Endothelial cell of umbilical vein (primary cell): ENCODE data around the gene PCDH9. TPM values are rescaled to one million over a fixed set of nuclear protein-coding genes. Genes with fewer than 3 reads are reported as not detected.

ENCODE experiments used
- BruUV-seq: library from RNA; stranded (reverse); fragments of 400-500 nt; replicated peaks from 2 replicates; lab custom pipeline; 2021; lab: Mats Ljungman, UMichigan
- CTCF ChIA-PET: fragments of 300-600, 350-600 bp; sonication (Branson Sonifier 250); formaldehyde crosslinking; loops from one replicate; lab custom pipeline; 2021; ENCODE audit warnings: antibody characterized with exemption, inconsistent platforms; lab: Charles Lee
- POLR2A ChIA-PET: fragments of 300-600, 350-600 bp; sonication (Branson Sonifier 250); formaldehyde crosslinking; loops from one replicate; lab custom pipeline; 2021; ENCODE audit warnings: antibody characterized with exemption, inconsistent platforms; lab: Charles Lee
- DNase-seq: peaks from one replicate; pipeline ENCODE4 v3.0.0-alpha.2; 2011; ENCODE audit warnings: low read depth, low spot score
- FAIRE-seq: peaks from 2 replicates; lab custom pipeline; 2011; peaks lifted over from hg19 to GRCh38; lab: Jason Lieb, UNC
- H2AFZ ChIP-seq: 2 replicates; pipeline ENCODE4 v1.6.0; 2012; ENCODE audit warnings: low read depth, low read length, control low read depth, inconsistent platforms
- H3K27ac ChIP-seq: 2 replicates; pipeline ENCODE4 v1.5.1; 2011; ENCODE audit warnings: low read depth, mild to moderate bottlenecking, control low read depth, low read length, moderate library complexity; ENCODE audit not compliant: insufficient read depth
- H3K27me3 ChIP-seq, 2 experiments: 2 replicates each; pipeline versions ENCODE4 v1.6.0 to v1.6.1; 2011; ENCODE audit warnings: low read length in 2 of 2, mixed read lengths in 1 of 2; ENCODE audit not compliant: control insufficient read depth in 2 of 2, insufficient read depth in 2 of 2
- H3K36me3 ChIP-seq, 2 experiments: 2 replicates in 1 of 2; 3 replicates in 1 of 2; pipeline ENCODE4 v1.5.1; 2011; ENCODE audit warnings: low read length in 2 of 2, mild to moderate bottlenecking in 1 of 2, moderate library complexity in 1 of 2; ENCODE audit not compliant: control insufficient read depth in 2 of 2, insufficient read depth in 2 of 2; ENCODE audit errors: extremely low read depth in 1 of 2
- H3K4me1 ChIP-seq: 3 replicates; pipeline ENCODE4 v1.5.1; 2011; ENCODE audit warnings: mild to moderate bottlenecking, low read length; ENCODE audit not compliant: control insufficient read depth, insufficient read depth; ENCODE audit errors: extremely low read depth
- H3K4me2 ChIP-seq: 2 replicates; pipeline ENCODE4 v1.6.1; 2011; ENCODE audit warnings: low read length, control low read depth, mixed read lengths; ENCODE audit not compliant: insufficient read depth
- H3K4me3 ChIP-seq, 3 experiments: fragments of 200-600 bp in 1 of 3; sonication (generic), shearing (Covaris generic) in 1 of 3; replicated peaks in 1 of 3; 2 replicates each; pipeline ENCODE4 v1.5.1; 2011 to 2016; ENCODE audit warnings: control low read depth in 3 of 3, low read length in 3 of 3, mild to moderate bottlenecking in 2 of 3, inconsistent platforms in 1 of 3, low read depth in 1 of 3, moderate library complexity in 1 of 3; ENCODE audit not compliant: insufficient read depth in 1 of 3
- H3K79me2 ChIP-seq: 2 replicates; pipeline ENCODE4 v1.6.0; 2012; ENCODE audit warnings: low read length, inconsistent platforms; ENCODE audit not compliant: control insufficient read depth, insufficient read depth
- H3K9ac ChIP-seq: replicated peaks from 2 replicates; pipeline ENCODE3; 2011; ENCODE audit warnings: low read length, control low read depth; ENCODE audit not compliant: insufficient read depth; ENCODE audit errors: extremely low read depth
- H3K9me1 ChIP-seq: replicated peaks from 3 replicates; pipeline ENCODE4 v1.6.0; 2011; ENCODE audit warnings: mild to moderate bottlenecking, low read length; ENCODE audit not compliant: control insufficient read depth, insufficient read depth; ENCODE audit errors: extremely low read depth
- H3K9me3 ChIP-seq: replicated peaks from 2 replicates; pipeline ENCODE4 v1.5.1; 2012; ENCODE audit warnings: low read length, inconsistent platforms; ENCODE audit not compliant: control insufficient read depth, insufficient read depth
- H4K20me1 ChIP-seq: replicated peaks from 2 replicates; pipeline ENCODE3; 2011; ENCODE audit warnings: mild to moderate bottlenecking, low read length; ENCODE audit not compliant: control insufficient read depth, insufficient read depth; ENCODE audit errors: extremely low read depth
- CTCF ChIP-seq, 2 donors: IDR thresholded peaks; 1 replicate in 1 of 2; 2 replicates in 1 of 2; pipeline ENCODE4 v1.5.1; 2011; ENCODE audit warnings: low read length in 2 of 2, mild to moderate bottlenecking in 2 of 2, moderate library complexity in 2 of 2, control low read depth in 1 of 2, inconsistent platforms in 1 of 2, low read depth in 1 of 2; ENCODE audit not compliant: insufficient read depth in 1 of 2; ENCODE audit errors: extremely low read depth in 1 of 2
- EZH2 ChIP-seq: IDR thresholded peaks from 2 replicates; pipeline ENCODE4 v1.6.1; 2012; ENCODE audit warnings: borderline replicate concordance, low read depth, mild to moderate bottlenecking, moderate library complexity, low read length, inconsistent platforms; ENCODE audit not compliant: severe bottlenecking
- FOS ChIP-seq: IDR thresholded peaks from 2 replicates; pipeline ENCODE4 v1.6.1; 2011; ENCODE audit warnings: mild to moderate bottlenecking, low read length, moderate library complexity, borderline replicate concordance; ENCODE audit not compliant: insufficient read depth
- GATA2 ChIP-seq: IDR thresholded peaks from 2 replicates; pipeline ENCODE4 v1.7.0; 2011; ENCODE audit warnings: low read depth, mild to moderate bottlenecking, moderate library complexity, mixed read lengths, low read length; ENCODE audit not compliant: insufficient read length, insufficient read depth
- JUN ChIP-seq: IDR thresholded peaks from 2 replicates; pipeline ENCODE4 v1.6.1; 2011; ENCODE audit warnings: borderline replicate concordance, low read depth; ENCODE audit not compliant: insufficient read length, insufficient read depth
- MAX ChIP-seq: IDR thresholded peaks from 2 replicates; pipeline ENCODE4 v1.6.1; 2011; ENCODE audit not compliant: insufficient read depth, insufficient read length
- MYC ChIP-seq: IDR thresholded peaks from one replicate; pipeline ENCODE4 v1.6.1; 2011; ENCODE audit warnings: mild to moderate bottlenecking, low read depth, low read length
- POLR2A ChIP-seq: IDR thresholded peaks from 2 replicates; pipeline ENCODE4 v1.6.1; 2012; ENCODE audit warnings: low read depth, mild to moderate bottlenecking, control low read depth, low read length
- POLR2AphosphoS5 ChIP-seq: IDR thresholded peaks from 2 replicates; pipeline ENCODE4 v1.6.1; 2012; ENCODE audit warnings: low read depth, mild to moderate bottlenecking, control low read depth, low read length, moderate library complexity; ENCODE audit not compliant: insufficient read depth
- dilution Hi-C: fragments of 300-500 bp; cut with MboI; formaldehyde crosslinking; loops from one replicate; pipeline ENCODE4 v1.15.0; 2019; ENCODE audit warnings: low sequenced_read_pairs; ENCODE audit not compliant: extremely low pct_ligation_motif_present
- intact Hi-C: fragments of 100-400 bp; cut with micrococcal nuclease; formaldehyde crosslinking; loops from one replicate; pipeline ENCODE4 v1.10.0; 2022
- polyA plus RNA-seq, 4 experiments: library from polyadenylated mRNA; depleted of rRNA in 3 of 4; stranded (reverse) in 3 of 4; unstranded in 1 of 4; fragments of >200 nt; gene quantifications; 2 replicates each; pipeline versions ENCODE4 v1.2.1 to v1.2.3, GENCODE V29; 2011 to 2012; ENCODE audit warnings: missing spikeins in 1 of 4
- total RNA-seq: library from RNA; stranded (reverse); gene quantifications from 2 replicates; pipeline ENCODE4 v1.2.3, GENCODE V29; 2021

The PCDH9 gene
- total and polyA plus RNA-seq, 2 donors (not counting 3 experiments of a cell fraction or from before 2014, with no cell fraction given) = 1.1 to 5.2 TPM

- POLR2A ChIA-PET = no interaction called here
- no peaks in the 10 kb centered on the region for H3K27me3 ChIP-seq
- H3K36me3 ChIP-seq = no peaks in the 10 kb centered on the region
- no peaks in the 10 kb centered on the region for H3K79me2 ChIP-seq
- no peak overlapping the region for H3K4me2 ChIP-seq
- H3K9ac ChIP-seq = no peak overlapping the region
- dilution Hi-C loops = no loop called here
- H3K4me1 ChIP-seq = no peaks in the 10 kb centered on the region
- no peaks in the 10 kb centered on the region for H3K9me1 ChIP-seq
- CTCF ChIA-PET = interaction anchor here (0.9 kb wide), 1 partner anchor 10 kb away, joined by 3 read pairs; no protein-coding TSS in a partner anchor
- no peak overlapping the region for H3K4me3 ChIP-seq
- FAIRE-seq = no peak
- no TSS peak for BruUV-seq
- intact Hi-C loops = no loop called here
- no peak for DNase-seq
- no peaks in the 10 kb centered on the region for H4K20me1 ChIP-seq
- H2AFZ ChIP-seq = no peak overlapping the region
- no peak overlapping the region for H3K27ac ChIP-seq
- H3K9me3 ChIP-seq = no peaks in the 10 kb centered on the region
- no peak for TF ChIP-seq POLR2AphosphoS5
- no peak for TF ChIP-seq FOS
- no peak for TF ChIP-seq JUN
- TF ChIP-seq POLR2A = no peak
- TF ChIP-seq EZH2 = no peak
- TF ChIP-seq MAX = no peak
- no peak for TF ChIP-seq MYC
- TF ChIP-seq GATA2 = no peak
- TF ChIP-seq CTCF (IDR thresholded peaks at IDR 0.05; ENCODE audit: extremely low read depth in 1 of 2, insufficient read depth in 1 of 2, low read depth in 1 of 2, low read length in 2 of 2) = no peak
Observed at GRCh38 chr13:66477816-66478215, 752.3 kb downstream of the PCDH9 start.
